Right cardiac atrium (tissue), 5 donors: ENCODE measurements around the gene SLC35G6. TPM values are rescaled to one million over a fixed set of nuclear protein-coding genes. Genes with fewer than 3 reads are reported as not detected.

Experiments
- ATAC-seq, 2 donors: fragments of 200-7000 bp; cut with Tn5 transposase; one replicate each; pipeline versions ENCODE4 v1.8.0 to v1.9.1; 2020; ENCODE audit warnings: moderate library complexity in 2 of 2, mild to moderate bottlenecking in 1 of 2
- DNase-seq, 3 donors: peaks; one replicate each; pipeline ENCODE4 v3.0.0-alpha.2; 2020
- H3K27ac ChIP-seq: one replicate; pipeline ENCODE4 v1.5.1; 2013; ENCODE audit warnings: mild to moderate bottlenecking, low read length, control low read depth, moderate library complexity
- H3K27me3 ChIP-seq: one replicate; pipeline ENCODE4 v1.6.1; 2013; ENCODE audit not compliant: control insufficient read depth, insufficient read depth
- H3K4me1 ChIP-seq: one replicate; pipeline ENCODE4 v1.6.1; 2013; ENCODE audit warnings: low read length; ENCODE audit not compliant: control insufficient read depth, insufficient read depth
- H3K4me3 ChIP-seq: one replicate; pipeline ENCODE4 v1.5.1; 2013; ENCODE audit warnings: low read length, control low read depth
- H3K9me3 ChIP-seq: one replicate; pipeline ENCODE4 v1.6.1; 2013; ENCODE audit warnings: low read length; ENCODE audit not compliant: control insufficient read depth
- WGBS: extraction: QIAGEN DNeasy Blood & Tissue Kit; methylation state at CpG from one replicate; pipeline ENCODE4 v1.1.7; 2013; 5-methylcytosine and 5-hydroxymethylcytosine counted together
- intact Hi-C, 4 donors: fragments of 100-400 bp; cut with DNase I; formaldehyde crosslinking; loops; one replicate each; pipeline versions ENCODE4 v1.11.0 to v1.14.0; 2022 to 2023
- polyA plus RNA-seq: library from polyadenylated mRNA; stranded (reverse); fragments of 200-250 nt; gene quantifications from one replicate; pipeline ENCODE4 v1.2.3, GENCODE V29; 2013
- total RNA-seq, 4 donors: library from RNA; stranded (reverse); fragmentation: NEBNext Ultra II Directional; extraction: Animal tissue kit (Norgen Biotek cat#: 25700); gene quantifications; one replicate each; pipeline ENCODE4 v1.2.1, GENCODE V29; 2021
- donor health status: healthy with polysubstance abuse.
- donor health status: DM: no; HTN: yes; CAD: no.
- donor health status: DM: no; HTN: no; CAD: no.
- donor health status: DM: no; HTN: yes; CAD: no; lungs with severe emphysema.
- donor health status: DM: yes; HTN: yes; CAD: no.

Gene SLC35G6
- total and polyA plus RNA-seq, 5 donors, result not detected

DNA sequence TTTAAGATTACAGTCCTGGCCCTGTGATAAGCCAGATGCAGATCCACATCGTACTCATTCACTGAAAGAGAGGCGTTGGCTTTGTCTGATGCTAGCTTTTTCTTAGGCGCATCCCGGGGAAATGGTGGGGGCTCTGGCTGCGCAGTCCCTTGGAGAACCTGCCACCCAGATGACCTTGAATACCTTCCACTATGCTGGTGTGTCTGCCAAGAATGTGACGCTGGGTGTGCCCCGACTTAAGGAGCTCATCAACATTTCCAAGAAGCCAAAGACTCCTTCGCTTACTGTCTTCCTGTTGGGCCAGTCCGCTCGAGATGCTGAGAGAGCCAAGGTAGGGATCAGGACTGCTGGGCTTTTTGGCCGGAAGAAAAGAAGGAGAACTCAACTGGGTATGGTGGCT lies 26.9 kb downstream of the SLC35G6 start:
- no peak for ATAC-seq
- no peak for DNase-seq
- Histone ChIP-seq H3K27ac (no peak overlapping the region), H3K27me3 (no peaks in the 10 kb centered on the region), H3K4me1 (no peaks in the 10 kb centered on the region), H3K9me3 (no peaks in the 10 kb centered on the region), H3K4me3 (no peak overlapping the region)
- intact Hi-C loops, result no loop called here
- 84% methylated on average over 11 of the region's 11 CpGs for WGBS

DNA sequence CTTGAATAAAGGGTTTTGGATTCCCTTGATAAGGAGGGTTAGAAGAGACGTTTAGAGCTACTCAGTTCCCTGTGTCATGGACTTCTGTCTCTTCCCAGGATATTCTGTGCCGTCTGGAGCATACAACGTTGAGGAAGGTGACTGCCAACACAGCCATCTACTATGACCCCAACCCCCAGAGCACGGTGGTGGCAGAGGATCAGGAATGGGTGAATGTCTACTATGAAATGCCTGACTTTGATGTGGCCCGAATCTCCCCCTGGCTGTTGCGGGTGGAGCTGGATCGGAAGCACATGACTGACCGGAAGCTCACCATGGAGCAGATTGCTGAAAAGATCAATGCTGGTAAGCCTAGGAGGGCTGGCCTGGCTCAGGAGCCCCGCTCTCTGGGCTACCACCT lies 27.6 kb downstream of the SLC35G6 start:
- no peak for DNase-seq
- intact Hi-C loops, result no loop called here
- no peaks in the 10 kb centered on the region for H3K9me3 ChIP-seq
- no peak overlapping the region for H3K4me3 ChIP-seq
- 87% methylated on average over 9 of the region's 9 CpGs for WGBS
- H3K4me1 ChIP-seq, result no peaks in the 10 kb centered on the region
- no peak overlapping the region for H3K27ac ChIP-seq
- H3K27me3 ChIP-seq, result no peaks in the 10 kb centered on the region
- no peak for ATAC-seq

DNA sequence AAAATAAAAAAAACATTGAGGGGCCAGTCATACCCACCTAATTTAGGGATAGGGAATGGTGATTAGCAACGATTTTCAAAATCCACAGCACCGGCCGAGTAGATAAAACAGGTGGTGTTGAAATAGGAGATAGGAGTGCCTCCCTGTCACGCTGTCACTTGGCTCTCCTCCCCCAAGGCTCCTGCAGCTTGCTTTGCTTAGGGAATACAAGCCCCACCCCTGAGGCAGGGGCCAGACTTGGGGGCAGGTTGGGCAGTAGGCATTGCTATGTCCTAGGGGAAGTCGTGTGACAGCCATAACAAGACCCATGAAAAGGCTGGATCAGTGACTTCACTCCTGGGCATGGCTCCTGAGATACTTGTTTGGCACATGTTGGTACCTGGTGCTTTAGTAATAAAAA lies 28.7 kb downstream of the SLC35G6 start:
- DNase-seq, result no peak

DNA sequence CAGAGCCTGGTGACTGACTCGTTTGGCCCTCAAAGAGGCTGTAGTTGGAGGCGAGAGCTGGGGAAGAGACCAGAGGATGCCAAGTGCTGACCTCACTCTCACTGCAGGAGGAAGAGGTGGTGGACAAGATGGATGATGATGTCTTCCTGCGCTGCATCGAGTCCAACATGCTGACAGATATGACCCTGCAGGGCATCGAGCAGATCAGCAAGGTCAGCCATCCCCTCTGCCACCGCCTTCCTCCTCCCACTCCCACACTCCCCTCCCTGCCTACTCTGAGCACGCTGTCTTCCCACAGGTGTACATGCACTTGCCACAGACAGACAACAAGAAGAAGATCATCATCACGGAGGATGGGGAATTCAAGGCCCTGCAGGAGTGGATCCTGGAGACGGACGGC lies 29.9 kb downstream of the SLC35G6 start:
- intact Hi-C loops, result loop anchor here in 1 of 4 donors (5.0 kb wide), 1 partner anchor 51 kb away; the partner anchor contains the start of gene SENP3
- Histone ChIP-seq H3K9me3 (no peaks in the 10 kb centered on the region), H3K27ac (no peak overlapping the region), H3K4me3 (no peak overlapping the region), H3K4me1 (no peaks in the 10 kb centered on the region), H3K27me3 (no peaks in the 10 kb centered on the region)
- ATAC-seq (no peak), DNase-seq (no peak)
- WGBS, result 63% methylated on average over 10 of the region's 10 CpGs

More for the DNA sequence above, 28.7 kb downstream of the SLC35G6 start:
- no peak for ATAC-seq
- intact Hi-C loops, result loop anchor here in 1 of 4 donors (5.0 kb wide), 1 partner anchor 52 kb away; the partner anchor contains the start of gene SENP3
- no peak overlapping the region for H3K4me3 ChIP-seq
- H3K27me3 ChIP-seq, result no peaks in the 10 kb centered on the region
- 60% methylated on average over 5 of the region's 5 CpGs for WGBS
- H3K27ac ChIP-seq, result no peak overlapping the region
- no peaks in the 10 kb centered on the region for H3K4me1 ChIP-seq
- H3K9me3 ChIP-seq, result no peaks in the 10 kb centered on the region

DNA sequence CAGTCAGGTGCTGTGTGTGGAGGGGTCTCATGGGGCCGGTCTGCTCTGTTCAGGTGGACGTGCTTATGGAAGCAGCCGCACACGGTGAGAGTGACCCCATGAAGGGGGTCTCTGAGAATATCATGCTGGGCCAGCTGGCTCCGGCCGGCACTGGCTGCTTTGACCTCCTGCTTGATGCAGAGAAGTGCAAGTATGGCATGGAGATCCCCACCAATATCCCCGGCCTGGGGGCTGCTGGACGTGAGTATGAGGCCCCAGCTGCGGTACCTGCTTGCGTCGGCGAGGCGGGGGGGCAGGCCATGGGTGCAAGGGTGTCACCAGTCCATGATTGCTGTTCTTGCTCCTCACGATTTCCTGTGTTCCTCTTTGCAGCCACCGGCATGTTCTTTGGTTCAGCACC lies 30.9 kb downstream of the SLC35G6 start:
- H3K27me3 ChIP-seq, result no peaks in the 10 kb centered on the region
- no peaks in the 10 kb centered on the region for H3K9me3 ChIP-seq
- no peak for DNase-seq
- no peak overlapping the region for H3K4me3 ChIP-seq
- WGBS, result 90% methylated on average over 15 of the region's 15 CpGs
- no peaks in the 10 kb centered on the region for H3K4me1 ChIP-seq
- intact Hi-C loops, result loop anchor here in 1 of 4 donors (5.0 kb wide), 1 partner anchor 50 kb away; the partner anchor contains the start of gene SENP3
- H3K27ac ChIP-seq, result no peak overlapping the region
- peak in 1 of 2 donors; percentile 7 for ATAC-seq

DNA sequence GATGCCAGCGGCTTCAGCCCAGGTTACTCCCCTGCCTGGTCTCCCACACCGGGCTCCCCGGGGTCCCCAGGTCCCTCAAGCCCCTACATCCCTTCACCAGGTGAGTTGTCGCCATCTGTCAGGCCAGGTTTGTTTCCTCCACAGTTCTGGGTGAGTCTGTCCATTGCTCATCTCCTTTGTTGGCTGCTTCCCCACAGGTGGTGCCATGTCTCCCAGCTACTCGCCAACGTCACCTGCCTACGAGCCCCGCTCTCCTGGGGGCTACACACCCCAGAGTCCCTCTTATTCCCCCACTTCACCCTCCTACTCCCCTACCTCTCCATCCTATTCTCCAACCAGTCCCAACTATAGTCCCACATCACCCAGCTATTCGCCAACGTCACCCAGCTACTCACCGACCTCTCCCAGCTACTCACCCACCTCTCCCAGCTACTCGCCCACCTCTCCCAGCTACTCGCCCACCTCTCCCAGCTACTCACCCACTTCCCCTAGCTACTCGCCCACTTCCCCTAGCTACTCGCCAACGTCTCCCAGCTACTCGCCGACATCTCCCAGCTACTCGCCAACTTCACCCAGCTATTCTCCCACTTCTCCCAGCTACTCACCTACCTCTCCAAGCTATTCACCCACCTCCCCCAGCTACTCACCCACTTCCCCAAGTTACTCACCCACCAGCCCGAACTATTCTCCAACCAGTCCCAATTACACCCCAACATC lies 31.7 kb downstream of the SLC35G6 start:
- H3K4me1 ChIP-seq, result no peaks in the 10 kb centered on the region
- DNase-seq (no peak), ATAC-seq (no peak)
- intact Hi-C loops, result loop anchor here in 1 of 4 donors (5.0 kb wide), 1 partner anchor 49 kb away; the partner anchor contains the start of gene SENP3
- no peaks in the 10 kb centered on the region for H3K27me3 ChIP-seq
- no peak overlapping the region for H3K27ac ChIP-seq
- H3K4me3 ChIP-seq, result no peak overlapping the region
- 85% methylated on average over 20 of the region's 20 CpGs for WGBS
- no peaks in the 10 kb centered on the region for H3K9me3 ChIP-seq

DNA sequence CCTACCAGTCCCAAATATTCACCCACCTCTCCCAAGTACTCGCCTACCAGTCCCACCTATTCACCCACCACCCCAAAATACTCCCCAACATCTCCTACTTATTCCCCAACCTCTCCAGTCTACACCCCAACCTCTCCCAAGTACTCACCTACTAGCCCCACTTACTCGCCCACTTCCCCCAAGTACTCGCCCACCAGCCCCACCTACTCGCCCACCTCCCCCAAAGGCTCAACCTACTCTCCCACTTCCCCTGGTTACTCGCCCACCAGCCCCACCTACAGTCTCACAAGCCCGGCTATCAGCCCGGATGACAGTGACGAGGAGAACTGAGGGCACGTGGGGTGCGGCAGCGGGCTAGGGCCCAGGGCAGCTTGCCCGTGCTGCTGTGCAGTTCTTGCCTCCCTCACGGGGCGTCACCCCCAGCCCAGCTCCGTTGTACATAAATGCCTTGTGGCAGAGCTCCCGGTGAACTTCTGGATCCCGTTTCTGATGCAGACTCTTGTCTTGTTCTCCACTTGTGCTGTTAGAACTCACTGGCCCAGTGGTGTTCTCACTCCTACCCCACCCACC lies 32.7 kb downstream of the SLC35G6 start:
- DNase-seq (peak in 1 of 3 donors; percentile 50), ATAC-seq (peak in 1 of 2 donors; percentile 13)
- no peak overlapping the region for H3K27ac ChIP-seq
- no peak overlapping the region for H3K4me3 ChIP-seq
- H3K4me1 ChIP-seq, result no peaks in the 10 kb centered on the region
- no peaks in the 10 kb centered on the region for H3K9me3 ChIP-seq
- H3K27me3 ChIP-seq, result no peaks in the 10 kb centered on the region
- intact Hi-C loops, result loop anchor here in 2 of 4 donors (2.0 to 5.0 kb wide), 2 partner anchors 47 to 48 kb away; partner anchors contain the start of gene SENP3 (in 2 of the 2)
- 73% methylated on average over 17 of the region's 17 CpGs for WGBS

DNA sequence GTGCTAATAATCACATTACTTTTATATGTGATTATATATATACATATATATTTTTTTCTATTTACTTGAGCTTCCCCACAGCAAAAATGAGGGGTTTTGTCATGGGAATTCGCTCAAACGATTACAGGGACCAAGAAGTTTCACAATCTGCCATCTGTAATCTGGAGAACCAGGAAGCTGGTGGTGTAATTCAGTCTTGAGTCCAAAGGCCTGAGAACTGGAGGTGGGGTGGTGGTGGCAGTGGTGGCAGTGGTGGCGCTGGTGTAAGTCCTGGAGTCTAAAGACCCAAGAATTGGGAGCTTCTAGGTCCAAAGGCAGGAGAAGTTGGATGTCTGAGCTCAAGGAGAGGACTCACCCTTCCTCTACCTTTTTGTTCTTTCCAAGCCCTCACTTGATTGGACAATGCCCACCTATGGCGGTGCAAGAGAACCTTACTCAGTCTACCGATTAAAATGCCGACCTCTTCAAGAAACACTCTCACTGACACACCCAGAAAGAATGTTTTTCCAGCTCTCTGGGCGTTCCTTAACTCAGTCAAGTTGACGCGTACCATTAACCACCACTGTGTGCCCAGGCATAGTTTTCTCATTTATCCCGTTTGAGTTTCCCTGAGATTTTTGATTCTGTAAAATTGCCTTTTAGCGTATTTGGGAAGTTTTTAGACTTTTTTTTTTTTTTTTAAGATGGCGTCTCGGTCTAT lies 34.8 kb downstream of the SLC35G6 start:
- WGBS, result 86% methylated on average over 13 of the region's 13 CpGs
- no peak overlapping the region for H3K4me3 ChIP-seq
- H3K4me1 ChIP-seq, result no peaks in the 10 kb centered on the region
- DNase-seq (no peak), ATAC-seq (no peak)
- no peaks in the 10 kb centered on the region for H3K9me3 ChIP-seq
- H3K27ac ChIP-seq, result no peak overlapping the region
- intact Hi-C loops, result loop anchor here in 3 of 4 donors (2.0 to 5.0 kb wide), 2 partner anchors 41 to 45 kb away; partner anchors contain the start of genes TNFSF13 (in 2 of the 3) and SENP3 (in 1 of the 3)
- H3K27me3 ChIP-seq, result no peaks in the 10 kb centered on the region

DNA sequence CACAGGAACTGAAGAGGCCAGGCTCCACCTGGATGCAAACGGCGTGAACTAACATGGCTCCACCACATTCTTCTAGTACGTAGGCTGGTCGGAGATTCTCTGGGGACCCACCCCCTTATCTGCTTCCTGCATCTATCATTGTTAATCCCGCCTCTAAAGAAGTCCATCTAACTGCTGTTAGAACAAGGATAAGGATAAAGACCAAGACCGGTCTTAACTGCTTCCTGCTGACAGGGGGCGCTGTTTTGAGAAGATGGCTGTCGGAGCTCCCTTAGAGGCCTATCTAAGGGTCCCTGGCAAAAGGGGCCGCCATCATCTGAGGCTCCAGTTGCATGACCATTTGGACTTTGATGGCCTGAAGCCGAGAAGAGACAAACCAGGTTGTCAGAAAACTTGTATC lies 41.8 kb downstream of the SLC35G6 start:
- Histone ChIP-seq H3K4me3 (no peak overlapping the region), H3K9me3 (no peaks in the 10 kb centered on the region), H3K4me1 (no peaks in the 10 kb centered on the region), H3K27ac (no peak overlapping the region), H3K27me3 (no peaks in the 10 kb centered on the region)
- ATAC-seq (peak; percentile 31 to 48), DNase-seq (peak in 1 of 3 donors; percentile 69)
- intact Hi-C loops, result no loop called here
- WGBS, result 35% methylated on average over 10 of the region's 10 CpGs

DNA sequence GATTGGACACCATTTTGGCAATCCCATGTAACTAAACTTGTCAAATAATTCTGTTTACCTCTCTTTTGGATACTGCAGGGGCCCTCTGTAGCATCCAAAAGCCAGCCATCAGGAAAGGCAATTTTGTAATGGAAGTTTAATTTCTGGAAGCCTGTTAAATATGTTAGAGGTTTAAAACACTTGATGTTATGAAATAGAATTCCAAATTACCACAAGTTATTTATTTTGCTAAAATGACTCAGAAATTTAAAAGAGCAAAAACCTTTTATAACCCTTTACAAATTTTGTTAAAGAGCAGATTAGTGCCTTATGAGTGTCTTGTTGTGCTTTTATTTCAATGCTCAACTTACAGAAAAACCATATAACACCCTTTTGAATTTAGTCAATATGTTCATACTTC lies 47.6 kb downstream of the SLC35G6 start:
- Histone ChIP-seq H3K9me3 (no peaks in the 10 kb centered on the region), H3K27me3 (no peaks in the 10 kb centered on the region), H3K27ac (no peak overlapping the region), H3K4me1 (no peaks in the 10 kb centered on the region), H3K4me3 (no peak overlapping the region)
- ATAC-seq (no peak), DNase-seq (no peak)
- intact Hi-C loops, result no loop called here
